K562 (cell line): ENCODE results near the gene LAMA5. TPM values are rescaled to one million over a fixed set of nuclear protein-coding genes. Genes with fewer than 3 reads are reported as not detected.

ENCODE experiments used
- CCNT2 ChIP-seq: IDR thresholded peaks from 2 replicates; pipeline ENCODE4 v1.6.1; 2011; ENCODE audit warnings: borderline replicate concordance, low read depth, mild to moderate bottlenecking, moderate library complexity, mixed read lengths, low read length; ENCODE audit not compliant: insufficient read length; ENCODE audit errors: extremely low read depth
- ELF2 ChIP-seq: fragments of 250-450 bp; sonication (Bioruptor Pico); IDR thresholded peaks from 2 replicates; pipeline ENCODE4 v1.5.0; 2021; ENCODE audit warnings: mild to moderate bottlenecking
- GABPA ChIP-seq: fragments of 200-800 bp; sonication (Bioruptor generic); conservative IDR thresholded peaks from 2 replicates; pipeline ENCODE4 v1.6.1; 2016; ENCODE audit warnings: low read depth, missing genetic modification characterization, missing compliant biosample characterization
- HCFC1 ChIP-seq: IDR thresholded peaks from 2 replicates; pipeline ENCODE4 v1.6.1; 2012; ENCODE audit warnings: low read depth, low read length, improper control_type of control experiment
- HNRNPL ChIP-seq: fragments of 200-400 bp; formaldehyde crosslinking; IDR thresholded peaks from 2 replicates; pipeline ENCODE4 v1.6.1; 2017; ENCODE audit warnings: low read depth, mild to moderate bottlenecking, low read length
- MTA3 ChIP-seq: fragments of 450-650 bp; formaldehyde crosslinking; IDR thresholded peaks from 2 replicates; pipeline ENCODE4 v1.6.1; 2017; ENCODE audit warnings: mild to moderate bottlenecking, borderline replicate concordance
- NCOA2 ChIP-seq, 2 experiments: fragments of 450-650 bp; IDR thresholded peaks; 2 replicates each; pipeline ENCODE4 v1.6.1; 2018; ENCODE audit warnings: mild to moderate bottlenecking in 2 of 2, moderate library complexity in 1 of 2; ENCODE audit not compliant: partially characterized antibody in 2 of 2
- PHF20 ChIP-seq: fragments of 450-650 bp; IDR thresholded peaks from 2 replicates; pipeline ENCODE4 v1.6.1; 2018; ENCODE audit not compliant: partially characterized antibody
- RFX7 ChIP-seq: fragments of 250-450 bp; sonication (Bioruptor Pico); IDR thresholded peaks from 2 replicates; pipeline ENCODE4 v1.5.1; 2021; ENCODE audit warnings: mild to moderate bottlenecking
- SOX6 ChIP-seq: fragments of 450-650 bp; IDR thresholded peaks from 2 replicates; pipeline ENCODE4 v1.6.1; 2014; ENCODE audit warnings: mild to moderate bottlenecking
- ZNF785 ChIP-seq: fragments of 250-450 bp; sonication (Bioruptor Pico); IDR thresholded peaks from 2 replicates; pipeline ENCODE4 v1.4.0; 2020; ENCODE audit warnings: mild to moderate bottlenecking
- polyA plus RNA-seq, 8 experiments: library from polyadenylated mRNA; depleted of rRNA in 4 of 8; stranded (reverse) in 5 of 8; unstranded in 3 of 8; fragments of >200 nt; fragmentation: Nextera tagmentation in 2 of 8; fragmentation: Illumina TruSeq in 1 of 8; extraction: Ambion mirVana in 2 of 8; extraction: Trizol in 1 of 8; gene quantifications; 2 replicates each; pipeline versions ENCODE4 v1.2.1 to v1.2.3, GENCODE V29; 2011 to 2014; ENCODE audit warnings: inconsistent platforms in 1 of 8, missing spikeins in 1 of 8
- total RNA-seq, 7 experiments: library from RNA; depleted of rRNA in 6 of 7; stranded (reverse); fragments of >200 nt in 6 of 7; fragmentation: Illumina TruSeq in 2 of 7; extraction: Trizol in 2 of 7; gene quantifications; 2 replicates each; pipeline versions ENCODE4 v1.2.1 to v1.2.3, GENCODE V29; 2011 to 2021; ENCODE audit warnings: low replicate concordance in 1 of 7
- TF ChIP-seq, protein P1 (sequence below): sonication (generic); formaldehyde crosslinking; IDR thresholded peaks from 2 replicates; pipeline ENCODE4 v1.8.0; 2022; ENCODE audit warnings: mild to moderate bottlenecking, missing genetic modification reagents
- TF ChIP-seq, protein P2 (sequence below): fragments of 250-450 bp; sonication (Bioruptor Pico); IDR thresholded peaks from 2 replicates; pipeline ENCODE4 v1.8.0; 2022; ENCODE audit warnings: inconsistent platforms
- TF ChIP-seq, protein P3 (sequence below): fragments of 250-450 bp; sonication (Bioruptor Pico); IDR thresholded peaks from 2 replicates; pipeline ENCODE4 v1.5.0; 2021
- TF ChIP-seq, protein P4 (sequence below), 3 experiments: fragments of 200-800 bp in 1 of 3; fragments of 250-450 bp in 1 of 3; fragments of 450-650 bp in 1 of 3; sonication (Bioruptor Pico) in 1 of 3; sonication (Bioruptor generic) in 1 of 3; formaldehyde crosslinking in 1 of 3; IDR thresholded peaks; 2 replicates each; pipeline versions ENCODE4 v1.6.1 to v1.8.0; 2016 to 2022; ENCODE audit warnings: mild to moderate bottlenecking in 2 of 3, missing genetic modification characterization in 2 of 3, missing compliant biosample characterization in 1 of 3, moderate library complexity in 1 of 3
- TF ChIP-seq, protein P5 (sequence below): sonication (generic); formaldehyde crosslinking; IDR thresholded peaks from 2 replicates; pipeline ENCODE4 v1.8.0; 2023; ENCODE audit warnings: mild to moderate bottlenecking, missing genetic modification reagents

The LAMA5 gene
- total and polyA plus RNA-seq, 9 of the 15 experiments (the other 6 are each of a cell fraction or from before 2014, with no cell fraction given): 0.31 to 101 (median 7.8) TPM

DNA sequence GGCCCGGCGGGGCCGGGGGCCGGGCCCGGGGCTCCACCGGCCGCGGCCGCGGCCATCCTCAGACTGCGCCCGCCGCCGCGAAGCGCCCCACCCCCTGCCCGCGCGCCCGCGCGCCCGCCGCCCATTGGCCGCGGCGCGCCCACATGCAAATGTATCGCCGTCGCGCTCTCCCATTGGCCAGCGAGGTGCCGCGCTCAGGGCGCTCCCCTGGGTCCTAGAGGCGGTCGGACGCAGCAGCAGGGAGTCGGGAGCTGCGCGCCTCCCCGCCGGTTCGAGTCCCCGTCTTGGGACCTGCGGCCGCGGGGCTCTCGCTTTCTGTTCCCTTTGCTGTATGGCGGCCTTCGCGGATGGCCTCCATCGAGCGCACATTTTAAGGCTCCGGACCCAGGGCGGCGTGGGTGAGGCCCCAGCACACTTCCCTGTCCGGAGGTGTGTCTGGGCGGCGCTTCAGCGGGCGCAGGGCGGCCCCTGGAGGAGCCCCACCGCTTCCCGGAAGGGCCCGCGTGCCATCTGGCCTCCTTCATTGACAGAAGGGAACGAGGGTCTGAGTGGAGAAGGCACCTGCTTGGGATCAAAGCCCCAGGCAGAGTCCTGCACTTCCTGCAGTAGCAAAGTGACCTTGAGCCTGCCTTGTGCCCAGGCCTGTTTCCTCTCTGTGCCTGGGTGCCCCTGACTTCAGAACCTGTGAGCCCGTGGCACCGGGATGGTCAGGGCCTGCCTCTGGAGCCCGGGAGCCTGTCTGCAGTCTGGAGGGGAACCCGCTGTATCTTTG is 40.3 kb upstream of the LAMA5 start, which contains the start of gene CABLES2 (continued):
- TF ChIP-seq, protein P1, sequence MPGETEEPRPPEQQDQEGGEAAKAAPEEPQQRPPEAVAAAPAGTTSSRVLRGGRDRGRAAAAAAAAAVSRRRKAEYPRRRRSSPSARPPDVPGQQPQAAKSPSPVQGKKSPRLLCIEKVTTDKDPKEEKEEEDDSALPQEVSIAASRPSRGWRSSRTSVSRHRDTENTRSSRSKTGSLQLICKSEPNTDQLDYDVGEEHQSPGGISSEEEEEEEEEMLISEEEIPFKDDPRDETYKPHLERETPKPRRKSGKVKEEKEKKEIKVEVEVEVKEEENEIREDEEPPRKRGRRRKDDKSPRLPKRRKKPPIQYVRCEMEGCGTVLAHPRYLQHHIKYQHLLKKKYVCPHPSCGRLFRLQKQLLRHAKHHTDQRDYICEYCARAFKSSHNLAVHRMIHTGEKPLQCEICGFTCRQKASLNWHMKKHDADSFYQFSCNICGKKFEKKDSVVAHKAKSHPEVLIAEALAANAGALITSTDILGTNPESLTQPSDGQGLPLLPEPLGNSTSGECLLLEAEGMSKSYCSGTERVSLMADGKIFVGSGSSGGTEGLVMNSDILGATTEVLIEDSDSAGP: no peak
- no peak for TF ChIP-seq NCOA2 (IDR thresholded peaks at IDR 0.05; ENCODE audit: partially characterized antibody in 2 of 2)
- TF ChIP-seq, protein P2, sequence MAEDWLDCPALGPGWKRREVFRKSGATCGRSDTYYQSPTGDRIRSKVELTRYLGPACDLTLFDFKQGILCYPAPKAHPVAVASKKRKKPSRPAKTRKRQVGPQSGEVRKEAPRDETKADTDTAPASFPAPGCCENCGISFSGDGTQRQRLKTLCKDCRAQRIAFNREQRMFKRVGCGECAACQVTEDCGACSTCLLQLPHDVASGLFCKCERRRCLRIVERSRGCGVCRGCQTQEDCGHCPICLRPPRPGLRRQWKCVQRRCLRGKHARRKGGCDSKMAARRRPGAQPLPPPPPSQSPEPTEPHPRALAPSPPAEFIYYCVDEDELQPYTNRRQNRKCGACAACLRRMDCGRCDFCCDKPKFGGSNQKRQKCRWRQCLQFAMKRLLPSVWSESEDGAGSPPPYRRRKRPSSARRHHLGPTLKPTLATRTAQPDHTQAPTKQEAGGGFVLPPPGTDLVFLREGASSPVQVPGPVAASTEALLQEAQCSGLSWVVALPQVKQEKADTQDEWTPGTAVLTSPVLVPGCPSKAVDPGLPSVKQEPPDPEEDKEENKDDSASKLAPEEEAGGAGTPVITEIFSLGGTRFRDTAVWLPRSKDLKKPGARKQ: no peak
- TF ChIP-seq ZNF785 (CRISPR knock-in tag): no peak
- no peak for TF ChIP-seq RFX7
- no peak; the same call in 1 of the 2 replicates for TF ChIP-seq HCFC1
- TF ChIP-seq, protein P3, sequence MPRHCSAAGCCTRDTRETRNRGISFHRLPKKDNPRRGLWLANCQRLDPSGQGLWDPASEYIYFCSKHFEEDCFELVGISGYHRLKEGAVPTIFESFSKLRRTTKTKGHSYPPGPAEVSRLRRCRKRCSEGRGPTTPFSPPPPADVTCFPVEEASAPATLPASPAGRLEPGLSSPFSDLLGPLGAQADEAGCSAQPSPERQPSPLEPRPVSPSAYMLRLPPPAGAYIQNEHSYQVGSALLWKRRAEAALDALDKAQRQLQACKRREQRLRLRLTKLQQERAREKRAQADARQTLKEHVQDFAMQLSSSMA (CRISPR knock-in tag): no peak
- peak; percentile 63; the same call in 1 of the 2 replicates for TF ChIP-seq SOX6
- TF ChIP-seq, protein P4, sequence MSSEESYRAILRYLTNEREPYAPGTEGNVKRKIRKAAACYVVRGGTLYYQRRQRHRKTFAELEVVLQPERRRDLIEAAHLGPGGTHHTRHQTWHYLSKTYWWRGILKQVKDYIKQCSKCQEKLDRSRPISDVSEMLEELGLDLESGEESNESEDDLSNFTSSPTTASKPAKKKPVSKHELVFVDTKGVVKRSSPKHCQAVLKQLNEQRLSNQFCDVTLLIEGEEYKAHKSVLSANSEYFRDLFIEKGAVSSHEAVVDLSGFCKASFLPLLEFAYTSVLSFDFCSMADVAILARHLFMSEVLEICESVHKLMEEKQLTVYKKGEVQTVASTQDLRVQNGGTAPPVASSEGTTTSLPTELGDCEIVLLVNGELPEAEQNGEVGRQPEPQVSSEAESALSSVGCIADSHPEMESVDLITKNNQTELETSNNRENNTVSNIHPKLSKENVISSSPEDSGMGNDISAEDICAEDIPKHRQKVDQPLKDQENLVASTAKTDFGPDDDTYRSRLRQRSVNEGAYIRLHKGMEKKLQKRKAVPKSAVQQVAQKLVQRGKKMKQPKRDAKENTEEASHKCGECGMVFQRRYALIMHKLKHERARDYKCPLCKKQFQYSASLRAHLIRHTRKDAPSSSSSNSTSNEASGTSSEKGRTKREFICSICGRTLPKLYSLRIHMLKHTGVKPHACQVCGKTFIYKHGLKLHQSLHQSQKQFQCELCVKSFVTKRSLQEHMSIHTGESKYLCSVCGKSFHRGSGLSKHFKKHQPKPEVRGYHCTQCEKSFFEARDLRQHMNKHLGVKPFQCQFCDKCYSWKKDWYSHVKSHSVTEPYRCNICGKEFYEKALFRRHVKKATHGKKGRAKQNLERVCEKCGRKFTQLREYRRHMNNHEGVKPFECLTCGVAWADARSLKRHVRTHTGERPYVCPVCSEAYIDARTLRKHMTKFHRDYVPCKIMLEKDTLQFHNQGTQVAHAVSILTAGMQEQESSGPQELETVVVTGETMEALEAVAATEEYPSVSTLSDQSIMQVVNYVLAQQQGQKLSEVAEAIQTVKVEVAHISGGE (CRISPR knock-in tag; IDR thresholded peaks at IDR 0.05): peak in 1 of 3 experiments; percentile 55; a peak in 1 of 6 replicates
- TF ChIP-seq, protein P5, sequence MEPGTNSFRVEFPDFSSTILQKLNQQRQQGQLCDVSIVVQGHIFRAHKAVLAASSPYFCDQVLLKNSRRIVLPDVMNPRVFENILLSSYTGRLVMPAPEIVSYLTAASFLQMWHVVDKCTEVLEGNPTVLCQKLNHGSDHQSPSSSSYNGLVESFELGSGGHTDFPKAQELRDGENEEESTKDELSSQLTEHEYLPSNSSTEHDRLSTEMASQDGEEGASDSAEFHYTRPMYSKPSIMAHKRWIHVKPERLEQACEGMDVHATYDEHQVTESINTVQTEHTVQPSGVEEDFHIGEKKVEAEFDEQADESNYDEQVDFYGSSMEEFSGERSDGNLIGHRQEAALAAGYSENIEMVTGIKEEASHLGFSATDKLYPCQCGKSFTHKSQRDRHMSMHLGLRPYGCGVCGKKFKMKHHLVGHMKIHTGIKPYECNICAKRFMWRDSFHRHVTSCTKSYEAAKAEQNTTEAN (CRISPR knock-in tag): no peak
- TF ChIP-seq GABPA (tag): peak; percentile 73
- TF ChIP-seq MTA3: peak; percentile 95; the same call in 1 of the 2 replicates
- 0 out of 2 replicates have a peak, but pooled peaks have one; percentile 30 for TF ChIP-seq HNRNPL
- TF ChIP-seq ELF2: peak; percentile 91
- peak; percentile 82 for TF ChIP-seq PHF20
- TF ChIP-seq CCNT2: peak; percentile 94
